H9 (cell line): Measurements from ENCODE around the gene LSP1. TPM values are rescaled to one million over a fixed set of nuclear protein-coding genes. Genes with fewer than 3 reads are reported as not detected.

Experiments used
- DNase-seq: peaks from one replicate; pipeline ENCODE4 v3.0.0-alpha.2; 2017
- H2AFZ ChIP-seq: one replicate; pipeline ENCODE4 v1.6.1; 2013; ENCODE audit warnings: mild to moderate bottlenecking, low read length, control low read depth, moderate library complexity
- H2AK5ac ChIP-seq: 2 replicates; pipeline ENCODE4 v1.6.1; 2013; ENCODE audit warnings: low read length, control low read depth, mixed read lengths; ENCODE audit not compliant: insufficient read length
- H2BK120ac ChIP-seq: one replicate; pipeline ENCODE4 v1.6.1; 2013; ENCODE audit warnings: low read depth, mild to moderate bottlenecking, low read length, control low read depth, inconsistent platforms; ENCODE audit not compliant: poor library complexity, severe bottlenecking
- H2BK12ac ChIP-seq: 2 replicates; pipeline ENCODE4 v1.6.1; 2013; ENCODE audit warnings: low read length, control low read depth, mixed read lengths, low read depth; ENCODE audit not compliant: insufficient read length
- H2BK15ac ChIP-seq: 2 replicates; pipeline ENCODE4 v1.6.1; 2013; ENCODE audit warnings: low read depth, low read length, control low read depth
- H2BK20ac ChIP-seq: one replicate; pipeline ENCODE4 v1.6.1; 2013; ENCODE audit warnings: low read depth, mild to moderate bottlenecking, low read length, control low read depth, inconsistent platforms; ENCODE audit not compliant: poor library complexity, severe bottlenecking
- H2BK5ac ChIP-seq: 2 replicates; pipeline ENCODE4 v1.6.1; 2013; ENCODE audit warnings: low read length, control low read depth, mixed read lengths; ENCODE audit not compliant: insufficient read length
- H3K14ac ChIP-seq: 2 replicates; pipeline ENCODE4 v1.6.1; 2013; ENCODE audit warnings: low read length, control low read depth; ENCODE audit not compliant: insufficient read depth
- H3K18ac ChIP-seq: 2 replicates; pipeline ENCODE4 v1.6.1; 2013; ENCODE audit warnings: low read depth, mild to moderate bottlenecking, mixed read lengths, low read length, control low read depth; ENCODE audit not compliant: insufficient read length
- H3K23ac ChIP-seq: 2 replicates; pipeline ENCODE4 v1.6.1; 2013; ENCODE audit warnings: low read length, control low read depth, mixed read lengths, low read depth; ENCODE audit not compliant: insufficient read length
- H3K23me2 ChIP-seq: 2 replicates; pipeline ENCODE4 v1.6.1; 2013; ENCODE audit warnings: low read depth, mild to moderate bottlenecking, mixed read lengths, low read length, control low read depth; ENCODE audit not compliant: insufficient read length, poor library complexity, severe bottlenecking
- H3K27ac ChIP-seq: 2 replicates; pipeline ENCODE4 v1.5.1; 2013; ENCODE audit warnings: low read length, control low read depth, mixed read lengths, low read depth; ENCODE audit not compliant: insufficient read length
- H3K27me3 ChIP-seq: 2 replicates; pipeline ENCODE4 v1.6.1; 2013; ENCODE audit warnings: low read length, control low read depth, inconsistent platforms; ENCODE audit not compliant: insufficient read depth
- H3K4ac ChIP-seq: 2 replicates; pipeline ENCODE4 v1.6.1; 2013; ENCODE audit warnings: low read depth, mild to moderate bottlenecking, control low read depth, inconsistent platforms, low read length, moderate library complexity
- H3K4me1 ChIP-seq: 2 replicates; pipeline ENCODE4 v1.6.1; 2013; ENCODE audit warnings: low read length, control low read depth, inconsistent platforms; ENCODE audit not compliant: insufficient read depth
- H3K4me2 ChIP-seq: 2 replicates; pipeline ENCODE4 v1.6.1; 2013; ENCODE audit warnings: low read length, control low read depth, mixed read lengths; ENCODE audit not compliant: insufficient read length, insufficient read depth
- H3K56ac ChIP-seq: 2 replicates; pipeline ENCODE4 v1.6.1; 2013; ENCODE audit warnings: low read depth, mild to moderate bottlenecking, mixed read lengths, low read length, control low read depth; ENCODE audit not compliant: insufficient read length
- H3K79me1 ChIP-seq: 2 replicates; pipeline ENCODE4 v1.6.1; 2013; ENCODE audit warnings: low read depth, mild to moderate bottlenecking, moderate library complexity, low read length, control low read depth, inconsistent platforms; ENCODE audit not compliant: insufficient read depth, poor library complexity, severe bottlenecking
- H3K79me2 ChIP-seq: 2 replicates; pipeline ENCODE4 v1.6.1; 2013; ENCODE audit warnings: low read length, control low read depth, inconsistent platforms; ENCODE audit not compliant: insufficient read depth
- H3K9ac ChIP-seq: 2 replicates; pipeline ENCODE4 v1.6.1; 2013; ENCODE audit warnings: low read length, control low read depth, mixed read lengths; ENCODE audit not compliant: insufficient read length; ENCODE audit errors: extremely low read depth
- H3K9me3 ChIP-seq: one replicate; pipeline ENCODE4 v1.6.1; 2013; ENCODE audit warnings: low read depth, low read length, inconsistent platforms; ENCODE audit not compliant: control insufficient read depth
- H3T11ph ChIP-seq: one replicate; pipeline ENCODE4 v1.6.1; 2013; ENCODE audit warnings: mild to moderate bottlenecking, low read length, control low read depth, inconsistent platforms
- H4K20me1 ChIP-seq: one replicate; pipeline ENCODE4 v1.6.1; 2013; ENCODE audit not compliant: control insufficient read depth, insufficient read length, insufficient read depth
- H4K5ac ChIP-seq: 2 replicates; pipeline ENCODE4 v1.6.1; 2013; ENCODE audit warnings: low read depth, mild to moderate bottlenecking, mixed read lengths, low read length, control low read depth; ENCODE audit not compliant: insufficient read length
- H4K8ac ChIP-seq: replicated peaks from 2 replicates; pipeline ENCODE4 v1.6.1; 2013; ENCODE audit warnings: low read length, control low read depth, mixed read lengths, low read depth; ENCODE audit not compliant: insufficient read length
- H4K91ac ChIP-seq: 2 replicates; pipeline ENCODE4 v1.6.1; 2013; ENCODE audit warnings: low read depth, mild to moderate bottlenecking, moderate library complexity, mixed read lengths, low read length, control low read depth; ENCODE audit not compliant: insufficient read length
- H3K27ac Mint-ChIP-seq, 3 experiments: 2 replicates in 2 of 3; 3 replicates in 1 of 3; pipeline ENCODE4 v1.8.0; 2020 to 2021; ENCODE audit warnings: mixed read lengths in 3 of 3, mild to moderate bottlenecking in 1 of 3, moderate library complexity in 1 of 3
- H3K27me3 Mint-ChIP-seq: 2 replicates; pipeline ENCODE4 v1.8.0; 2021; ENCODE audit warnings: low read depth, mild to moderate bottlenecking, moderate library complexity, mixed read lengths
- H3K36me3 Mint-ChIP-seq, 3 experiments: 2 replicates in 2 of 3; 3 replicates in 1 of 3; pipeline ENCODE4 v1.8.0; 2020 to 2021; ENCODE audit warnings: low read depth in 3 of 3, mixed read lengths in 3 of 3; ENCODE audit not compliant: insufficient read depth in 1 of 3
- H3K4me1 Mint-ChIP-seq, 2 experiments: 2 replicates each; pipeline ENCODE4 v1.8.0; 2020; ENCODE audit warnings: mixed read lengths in 2 of 2
- H3K4me3 Mint-ChIP-seq, 2 experiments: 2 replicates in 1 of 2; 3 replicates in 1 of 2; pipeline ENCODE4 v1.8.0; 2020 to 2021; ENCODE audit warnings: mild to moderate bottlenecking in 2 of 2, mixed read lengths in 2 of 2, moderate library complexity in 1 of 2
- H3K9me3 Mint-ChIP-seq, 2 experiments: 2 replicates in 1 of 2; 3 replicates in 1 of 2; pipeline ENCODE4 v1.8.0; 2020; ENCODE audit warnings: mild to moderate bottlenecking in 2 of 2, mixed read lengths in 2 of 2, moderate library complexity in 1 of 2
- CTCF ChIP-seq: fragments of 200-600 bp; sonication (generic); conservative IDR thresholded peaks from 3 replicates; pipeline ENCODE4 v1.8.0; 2021; ENCODE audit warnings: antibody characterized with exemption, mild to moderate bottlenecking
- WGBS: extraction: QIAGEN DNeasy Blood & Tissue Kit; methylation state at CpG from one replicate; pipeline ENCODE4 v1.1.7; 2013; ENCODE audit warnings: missing lambda C conversion rate, low lambda C conversion rate, mixed read lengths; ENCODE audit not compliant: insufficient read length; ENCODE audit errors: extremely low coverage; 5-methylcytosine and 5-hydroxymethylcytosine counted together
- total RNA-seq: library from RNA; stranded (reverse); gene quantifications from 2 replicates; pipeline ENCODE4 v1.2.1, GENCODE V29; 2021

The LSP1 gene
- total RNA-seq, 1 experiment from 2014 or later = not detected

- no peak within 1 kb of the TSS for H2BK15ac ChIP-seq
- no peak within 1 kb of the TSS for H3K4me2 ChIP-seq
- Mint-ChIP-seq H3K27me3 (peaks cover 30% of the 10 kb centered on the region), H3K4me3 (no peak within 1 kb of the TSS), H3K4me1 (no peaks in the 10 kb centered on the region), H3K9me3 (no peaks in the 10 kb centered on the region; a peak in 1 of 5 replicates), H3K36me3 (no peaks in the 10 kb centered on the region), H3K27ac (no peak within 1 kb of the TSS)
- H3K14ac ChIP-seq = no peak within 1 kb of the TSS; the same call in 1 of the 2 replicates
- H4K91ac ChIP-seq = no peak within 1 kb of the TSS
- H3K23me2 ChIP-seq = no peaks in the 10 kb centered on the region
- no peak for TF ChIP-seq CTCF
- H3K56ac ChIP-seq = no peak within 1 kb of the TSS
- no peak within 1 kb of the TSS for H4K5ac ChIP-seq
- no peak within 1 kb of the TSS for H2AFZ ChIP-seq
- H3K18ac ChIP-seq = no peak within 1 kb of the TSS
- no peak for DNase-seq
- no CpG with 5 or more reads among the region's 7 CpGs for WGBS
- H3K79me1 ChIP-seq = no peaks in the 10 kb centered on the region
- no peaks in the 10 kb centered on the region for H3K4me1 ChIP-seq
- H2AK5ac ChIP-seq = no peak within 1 kb of the TSS
- H2BK120ac ChIP-seq = no peak within 1 kb of the TSS
- no peak within 1 kb of the TSS for H3K4ac ChIP-seq
- H2BK5ac ChIP-seq = no peak within 1 kb of the TSS
- H4K20me1 ChIP-seq = no peaks in the 10 kb centered on the region
- H3K23ac ChIP-seq = no peak within 1 kb of the TSS
- no peak within 1 kb of the TSS for H2BK12ac ChIP-seq
- H2BK20ac ChIP-seq = no peak within 1 kb of the TSS
- H3K9ac ChIP-seq = no peak within 1 kb of the TSS
- no peaks in the 10 kb centered on the region for H3K27me3 ChIP-seq
- H3T11ph ChIP-seq = no peak within 1 kb of the TSS
- no peak within 1 kb of the TSS for H4K8ac ChIP-seq
- no peaks in the 10 kb centered on the region for H3K9me3 ChIP-seq
- no peak within 1 kb of the TSS for H3K27ac ChIP-seq
- H3K79me2 ChIP-seq = no peaks in the 10 kb centered on the region
Measured at GRCh38 chr11:1891831-1892115, 38.9 kb downstream of the LSP1 start, which contains the start of gene PRR33. TSS of gene PRR33 (minus strand) at chr11:1891895. CDS start at chr11:1890584, 1,311 bp downstream.
